GM18861 (cell line): ENCODE results near the gene IFT172.
"Not testable (repeated sequence)": the region's sequence is repeated elsewhere in the genome, so short reads cannot be mapped to it uniquely, and the experiment has no call there.

ENCODE experiments used
- ATAC-seq: cut with Tn5 transposase; IDR thresholded peaks from one replicate; pipeline ENCODE4 v1.9.1; 2021; ENCODE audit not compliant: unreplicated experiment

The IFT172 gene

GRCh38 chr2:27427863-27428212, 61.7 kb downstream of the IFT172 start:
- no peak for ATAC-seq

- not testable (repeated sequence) for ATAC-seq
These were observed 64.5 kb downstream of the IFT172 start for GRCh38 chr2:27425039-27425438.

GRCh38 chr2:27422958-27423357, 66.6 kb downstream of the IFT172 start:
- no peak for ATAC-seq

- no peak for ATAC-seq
These were observed 67.8 kb downstream of the IFT172 start for GRCh38 chr2:27421660-27422250.

- ATAC-seq = no peak
These were observed 68.5 kb downstream of the IFT172 start for GRCh38 chr2:27420996-27421395.

GRCh38 chr2:27416151-27416550, 73.4 kb downstream of the IFT172 start:
- ATAC-seq = no peak

GRCh38 chr2:27412419-27413152, 77.0 kb downstream of the IFT172 start:
- no peak for ATAC-seq

GRCh38 chr2:27409321-27410073, 80.0 kb downstream of the IFT172 start, which contains the start of gene PPM1G:
Gene PPM1G (minus strand): TSS chr2:27409591. CDS start chr2:27409422, 169 bp downstream.
- ATAC-seq = peak; percentile 88

GRCh38 chr2:27408601-27409320, 80.8 kb downstream of the IFT172 start:
- peak; percentile 10 for ATAC-seq

GRCh38 chr2:27407798-27408491, 81.6 kb downstream of the IFT172 start:
- no peak for ATAC-seq

GRCh38 chr2:27400348-27401135, 89.0 kb downstream of the IFT172 start:
- no peak for ATAC-seq

- ATAC-seq = no peak
These were observed 90.6 kb downstream of the IFT172 start for GRCh38 chr2:27398962-27399361.
